ENCODE results near the gene SAE1. TPM values are rescaled to one million over a fixed set of nuclear protein-coding genes. Genes with fewer than 3 reads are reported as not detected.

SAE1 gene
- total RNA-seq, 2 donors from 2014 or later, result 48.4 to 73.0 TPM

- no peaks in the 10 kb centered on the region for H3K36me3 ChIP-seq
- DNase-seq (ENCODE audit: low spot score), result no peak
- H3K4me1 ChIP-seq (replicated peaks), result peaks cover 3% of the 10 kb centered on the region
- no peaks in the 10 kb centered on the region for H3K9me3 ChIP-seq
- intact Hi-C loops (cut with DNase I), result no loop called here
- H3K4me3 ChIP-seq, result no peak overlapping the region
- 87% methylated on average over 6 of the region's 6 CpGs for WGBS
- no peaks in the 10 kb centered on the region for H3K27me3 ChIP-seq (replicated peaks; ENCODE audit: insufficient read depth)
- H3K27ac ChIP-seq, result no peak overlapping the region
- TF ChIP-seq CTCF (IDR thresholded peaks at IDR 0.05) (no peak), POLR2AphosphoS5 (IDR thresholded peaks at IDR 0.05) (no peak), POLR2A (IDR thresholded peaks at IDR 0.05) (no peak)
Measured at GRCh38 chr19:47187797-47188196, 57.2 kb downstream of the SAE1 start.

- no peak overlapping the region for H3K27ac ChIP-seq
- no peak for DNase-seq (ENCODE audit: low spot score)
- TF ChIP-seq POLR2AphosphoS5 (IDR thresholded peaks at IDR 0.05) (no peak), POLR2A (IDR thresholded peaks at IDR 0.05) (no peak), CTCF (IDR thresholded peaks at IDR 0.05) (no peak)
- no peaks in the 10 kb centered on the region for H3K36me3 ChIP-seq
- H3K27me3 ChIP-seq (replicated peaks; ENCODE audit: insufficient read depth), result no peaks in the 10 kb centered on the region
- no peak overlapping the region for H3K4me3 ChIP-seq
- 88% methylated on average over 5 of the region's 5 CpGs for WGBS
- H3K4me1 ChIP-seq (replicated peaks), result peaks cover 3% of the 10 kb centered on the region
- no peaks in the 10 kb centered on the region for H3K9me3 ChIP-seq
- intact Hi-C loops (cut with DNase I), result no loop called here
Measured at GRCh38 chr19:47188507-47189033, 57.9 kb downstream of the SAE1 start.

DNA sequence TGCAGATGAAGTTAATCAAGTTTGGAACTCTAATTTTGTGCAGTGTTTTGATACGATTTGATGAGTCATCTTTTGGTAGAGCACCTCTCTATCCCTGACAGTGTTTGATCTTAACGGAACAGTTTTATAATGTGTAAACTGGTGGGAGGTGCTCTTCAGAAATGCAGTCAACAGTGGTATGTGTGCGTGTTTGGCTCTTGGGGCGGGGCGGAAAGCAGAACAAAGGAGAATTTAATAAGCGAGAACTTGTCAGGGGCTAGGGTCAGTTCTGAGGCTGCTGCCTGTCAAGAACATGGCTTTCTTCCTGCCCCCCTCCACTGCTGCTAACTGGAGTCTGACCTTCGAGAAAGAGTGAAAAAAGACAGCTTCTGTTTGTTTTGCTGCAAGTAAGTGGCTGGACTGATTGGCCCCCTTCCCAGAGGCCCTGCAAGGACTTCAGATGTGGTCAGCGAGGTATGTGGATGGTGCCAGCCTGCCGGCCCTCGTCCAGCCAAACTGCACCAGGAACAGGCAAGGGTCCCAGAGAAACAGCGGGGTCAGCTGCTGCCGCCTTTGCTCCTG lies 59.6 kb downstream of the SAE1 start:
- H3K9me3 ChIP-seq, result no peaks in the 10 kb centered on the region
- no peak overlapping the region for H3K4me3 ChIP-seq
- peak; percentile 38 for DNase-seq (ENCODE audit: low spot score)
- WGBS, result 9% methylated on average over 12 of the region's 12 CpGs
- intact Hi-C loops (cut with DNase I), result no loop called here
- H3K27ac ChIP-seq, result peak overlapping the region; percentile 48 to 67
- H3K27me3 ChIP-seq (replicated peaks; ENCODE audit: insufficient read depth), result no peaks in the 10 kb centered on the region
- no peak for TF ChIP-seq CTCF (IDR thresholded peaks at IDR 0.05)
- no peak for TF ChIP-seq POLR2A (IDR thresholded peaks at IDR 0.05)
- no peak for TF ChIP-seq POLR2AphosphoS5 (IDR thresholded peaks at IDR 0.05)
- no peaks in the 10 kb centered on the region for H3K36me3 ChIP-seq
- peaks cover 3% of the 10 kb centered on the region for H3K4me1 ChIP-seq (replicated peaks)

GRCh38 chr19:47195434-47195833 lies 64.8 kb downstream of the SAE1 start:
- Histone ChIP-seq H3K9me3 (no peaks in the 10 kb centered on the region), H3K27me3 (replicated peaks; ENCODE audit: insufficient read depth) (no peaks in the 10 kb centered on the region), H3K27ac (no peak overlapping the region), H3K36me3 (no peaks in the 10 kb centered on the region), H3K4me3 (no peak overlapping the region), H3K4me1 (replicated peaks) (peaks cover 1% of the 10 kb centered on the region)
- DNase-seq (ENCODE audit: low spot score), result no peak
- intact Hi-C loops (cut with DNase I), result no loop called here
- 86% methylated on average over 1 of the region's 1 CpG for WGBS
- TF ChIP-seq POLR2A (IDR thresholded peaks at IDR 0.05) (no peak), CTCF (IDR thresholded peaks at IDR 0.05) (no peak)

- no peak overlapping the region for H3K4me3 ChIP-seq
- H3K27ac ChIP-seq, result no peak overlapping the region
- no peaks in the 10 kb centered on the region for H3K36me3 ChIP-seq
- H3K4me1 ChIP-seq (replicated peaks), result no peaks in the 10 kb centered on the region
- intact Hi-C loops (cut with DNase I), result no loop called here
- WGBS, result 76% methylated on average over 4 of the region's 4 CpGs
- DNase-seq (ENCODE audit: low spot score), result no peak
- no peaks in the 10 kb centered on the region for H3K9me3 ChIP-seq
- no peaks in the 10 kb centered on the region for H3K27me3 ChIP-seq (replicated peaks; ENCODE audit: insufficient read depth)
- TF ChIP-seq POLR2AphosphoS5 (IDR thresholded peaks at IDR 0.05) (no peak), POLR2A (IDR thresholded peaks at IDR 0.05) (no peak), CTCF (IDR thresholded peaks at IDR 0.05) (no peak)
Measured at GRCh38 chr19:47197141-47197540, 66.5 kb downstream of the SAE1 start.
